Activated B cell treated with CpG ODN at 0.5 μM for 24 hours (primary cell): ENCODE data around the gene SERGEF. TPM values are rescaled to one million over a fixed set of nuclear protein-coding genes. Genes with fewer than 3 reads are reported as not detected.

Experiments used
- ATAC-seq: fragments of 200-7000 bp; cut with Tn5 transposase; one replicate; pipeline ENCODE4 v1.10.0; 2021; ENCODE audit warnings: low read depth, mild to moderate bottlenecking, moderate library complexity
- CTCF ChIA-PET: fragments of 350-600 bp; sonication (Branson Sonifier 250); formaldehyde crosslinking; loops from one replicate; lab custom pipeline; 2021; ENCODE audit warnings: antibody characterized with exemption; lab: Charles Lee
- POLR2A ChIA-PET: fragments of 350-600 bp; sonication (Branson Sonifier 250); formaldehyde crosslinking; loops from one replicate; lab custom pipeline; 2021; ENCODE audit warnings: antibody characterized with exemption; lab: Charles Lee
- DNase-seq: peaks from one replicate; pipeline ENCODE4 v3.0.0; 2022
- H3K27ac Mint-ChIP-seq: one replicate; pipeline ENCODE4 v1.8.0; 2020; ENCODE audit warnings: mixed read lengths
- H3K27me3 Mint-ChIP-seq: one replicate; pipeline ENCODE4 v1.8.0; 2021; ENCODE audit warnings: mixed read lengths
- H3K36me3 Mint-ChIP-seq: one replicate; pipeline ENCODE4 v1.8.0; 2021; ENCODE audit warnings: low read depth, mixed read lengths
- H3K4me1 Mint-ChIP-seq: one replicate; pipeline ENCODE4 v1.8.0; 2021; ENCODE audit warnings: mixed read lengths
- H3K4me3 Mint-ChIP-seq: one replicate; pipeline ENCODE4 v1.8.0; 2020; ENCODE audit warnings: mild to moderate bottlenecking, mixed read lengths
- H3K9me3 Mint-ChIP-seq: one replicate; pipeline ENCODE4 v1.8.0; 2020; ENCODE audit warnings: mixed read lengths
- CTCF ChIP-seq: fragments of 200-600 bp; IDR thresholded peaks from one replicate; pipeline ENCODE4 v1.8.0; 2022; ENCODE audit warnings: antibody characterized with exemption, mild to moderate bottlenecking
- intact Hi-C: fragments of 100-400 bp; cut with micrococcal nuclease; formaldehyde crosslinking; loops from one replicate; pipeline ENCODE4 v1.15.1; 2024
- total RNA-seq: library from RNA; stranded (reverse); gene quantifications from 2 replicates; pipeline ENCODE4 v1.2.3, GENCODE V29; 2022

SERGEF gene
- total RNA-seq, 1 donor from 2014 or later: 38.4 TPM

- CTCF ChIA-PET: no interaction called here
- POLR2A ChIA-PET: no interaction called here
- Mint-ChIP-seq H3K36me3 (peaks cover 2% of the 10 kb centered on the region), H3K9me3 (no peaks in the 10 kb centered on the region), H3K27me3 (no peaks in the 10 kb centered on the region), H3K27ac (no peak overlapping the region), H3K4me3 (no peak overlapping the region), H3K4me1 (no peaks in the 10 kb centered on the region)
- intact Hi-C loops: no loop called here
- DNase-seq (no peak), ATAC-seq (no peak)
- TF ChIP-seq CTCF: no peak
Observed at GRCh38 chr11:17781221-17781620, 231.6 kb downstream of the SERGEF start.

- ChIA-PET CTCF (no interaction called here), POLR2A (no interaction called here)
- no peak for TF ChIP-seq CTCF
- intact Hi-C loops: no loop called here
- no peak overlapping the region for H3K4me3 Mint-ChIP-seq
- H3K27me3 Mint-ChIP-seq: no peaks in the 10 kb centered on the region
- DNase-seq (no peak), ATAC-seq (no peak)
- H3K27ac Mint-ChIP-seq: no peak overlapping the region
- H3K36me3 Mint-ChIP-seq: no peaks in the 10 kb centered on the region
- no peaks in the 10 kb centered on the region for H3K9me3 Mint-ChIP-seq
- no peaks in the 10 kb centered on the region for H3K4me1 Mint-ChIP-seq
Observed at GRCh38 chr11:17780668-17781067, 232.2 kb downstream of the SERGEF start.

DNA sequence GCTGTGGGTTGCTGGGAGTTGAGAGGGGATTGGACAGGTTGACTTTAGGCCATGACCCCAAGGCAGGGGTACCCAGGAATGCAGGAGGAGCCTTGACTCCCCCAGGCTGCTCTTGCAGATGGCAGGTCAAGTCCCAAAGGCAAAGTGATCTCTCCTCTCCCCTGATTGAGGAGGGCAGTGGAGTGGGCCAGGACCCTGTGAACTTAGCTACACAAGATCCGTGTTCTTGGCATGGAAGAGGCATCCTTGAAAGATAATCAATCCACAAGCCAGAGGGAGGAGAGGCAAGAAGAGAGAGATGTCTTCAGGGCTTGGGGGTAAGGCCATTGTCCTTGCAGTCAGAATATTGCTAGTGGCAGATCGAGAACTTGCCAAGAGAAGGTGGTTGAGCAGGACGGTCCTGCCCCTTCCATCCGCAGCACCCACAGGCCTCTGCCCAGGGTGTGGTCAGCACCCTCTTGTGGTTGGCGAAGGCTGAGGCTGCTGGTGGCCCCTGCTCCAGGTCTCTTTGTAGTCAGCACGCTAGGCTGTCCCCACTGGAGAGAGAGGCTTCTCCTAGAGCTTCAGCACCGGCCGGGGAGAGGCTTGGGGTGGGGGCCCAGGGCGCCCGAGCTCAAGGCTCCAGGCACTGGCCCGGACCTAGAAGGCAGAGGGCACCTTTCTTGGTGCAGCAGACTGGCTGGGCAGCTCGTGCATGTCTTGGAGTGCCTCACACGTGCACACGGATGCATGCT lies 232.8 kb downstream of the SERGEF start:
- no peaks in the 10 kb centered on the region for H3K4me1 Mint-ChIP-seq
- DNase-seq: no peak
- no peak for ATAC-seq
- H3K36me3 Mint-ChIP-seq: no peaks in the 10 kb centered on the region
- no peak overlapping the region for H3K27ac Mint-ChIP-seq
- no peaks in the 10 kb centered on the region for H3K9me3 Mint-ChIP-seq
- H3K4me3 Mint-ChIP-seq: no peak overlapping the region
- ChIA-PET CTCF (no interaction called here), POLR2A (no interaction called here)
- no peaks in the 10 kb centered on the region for H3K27me3 Mint-ChIP-seq
- intact Hi-C loops: no loop called here
- no peak for TF ChIP-seq CTCF

DNA sequence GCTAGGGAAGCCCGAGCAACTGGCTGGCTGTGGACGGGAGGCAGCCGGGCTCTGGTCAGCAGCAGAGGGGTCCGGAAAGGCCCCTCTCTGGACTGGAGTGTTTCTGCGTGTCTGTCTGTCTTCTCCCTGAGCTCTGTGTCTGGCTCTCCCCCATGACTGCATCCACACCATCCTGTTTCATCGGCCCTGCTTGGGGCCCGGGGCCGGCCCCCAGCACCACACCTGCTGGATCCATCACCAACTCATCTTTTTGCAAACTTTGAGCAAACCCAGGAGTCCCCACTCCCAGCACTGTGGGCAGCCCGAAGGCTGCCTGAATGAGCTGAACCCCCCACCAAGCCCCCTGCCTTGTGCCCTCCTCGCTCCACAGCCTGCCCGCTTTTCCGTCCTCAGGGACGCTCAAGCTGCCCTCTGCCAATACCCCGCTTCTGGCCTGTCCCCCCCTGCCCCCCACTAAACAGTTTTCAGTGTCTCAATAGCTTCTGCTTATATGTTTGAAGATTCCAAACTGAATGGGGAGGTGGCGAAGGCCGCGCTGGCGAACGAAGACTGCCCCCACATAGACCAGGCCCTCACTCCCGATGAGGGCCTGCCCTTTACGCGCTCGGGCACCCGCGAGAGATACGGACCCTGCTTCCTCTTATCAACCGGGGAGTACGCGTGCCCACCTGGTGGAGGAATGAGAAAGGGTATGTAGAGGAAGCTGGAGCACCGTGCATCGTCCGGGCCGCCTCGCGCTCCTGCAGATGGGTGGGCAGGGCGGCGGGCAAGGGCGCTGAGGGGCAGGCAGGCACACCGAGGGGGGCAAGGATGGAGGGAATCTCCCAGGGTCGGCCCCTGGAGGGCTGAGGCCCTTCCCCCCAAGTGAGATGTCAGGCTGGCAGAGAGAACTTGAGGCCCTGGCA lies 233.6 kb downstream of the SERGEF start:
- Mint-ChIP-seq H3K27me3 (no peaks in the 10 kb centered on the region), H3K4me3 (no peak overlapping the region), H3K9me3 (no peaks in the 10 kb centered on the region), H3K4me1 (no peaks in the 10 kb centered on the region), H3K27ac (no peak overlapping the region), H3K36me3 (no peaks in the 10 kb centered on the region)
- intact Hi-C loops: no loop called here
- ChIA-PET CTCF (no interaction called here), POLR2A (no interaction called here)
- DNase-seq (no peak), ATAC-seq (no peak)
- TF ChIP-seq CTCF: no peak

DNA sequence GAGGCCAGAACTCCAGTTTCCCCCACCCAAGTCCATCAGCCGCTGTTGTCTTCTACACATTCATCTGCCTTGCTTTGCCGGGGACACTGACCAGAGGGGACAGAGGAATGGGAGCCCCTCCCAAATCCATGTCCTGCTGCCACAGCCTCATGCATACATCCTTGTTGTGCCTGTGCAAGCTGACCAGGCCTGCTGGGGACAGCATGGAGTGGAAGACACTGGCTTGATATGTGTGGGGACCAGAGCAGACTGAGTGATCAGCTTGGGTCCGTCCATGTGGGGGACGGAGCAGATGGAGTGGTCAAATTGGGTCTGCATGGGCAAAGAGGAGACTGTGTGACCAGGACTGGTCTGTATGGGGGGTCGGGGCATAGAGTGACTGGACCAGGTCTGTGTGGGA lies 234.5 kb downstream of the SERGEF start:
- Mint-ChIP-seq H3K9me3 (no peaks in the 10 kb centered on the region), H3K4me1 (no peaks in the 10 kb centered on the region), H3K36me3 (no peaks in the 10 kb centered on the region), H3K27ac (no peak overlapping the region), H3K4me3 (no peak overlapping the region), H3K27me3 (no peaks in the 10 kb centered on the region)
- no peak for TF ChIP-seq CTCF
- intact Hi-C loops: no loop called here
- ATAC-seq: no peak
- ChIA-PET POLR2A (no interaction called here), CTCF (no interaction called here)
- DNase-seq: no peak
